Fibroblast of skin of back (primary cell): ENCODE results near the gene CAMK1D.

Source experiments
- DNase-seq: peaks from one replicate; pipeline ENCODE4 v3.0.0-alpha.2; 2013

CAMK1D gene

GRCh38 chr10:12600652-12601051, 251.3 kb downstream of the CAMK1D start:
- DNase-seq = no peak

GRCh38 chr10:12602521-12602920, 253.2 kb downstream of the CAMK1D start:
- DNase-seq = no peak

- no peak for DNase-seq
Measured at GRCh38 chr10:12603766-12604470, 254.6 kb downstream of the CAMK1D start.

- DNase-seq = peak; percentile 33
Measured at GRCh38 chr10:12605580-12606405, 256.4 kb downstream of the CAMK1D start.

- DNase-seq = no peak
Measured at GRCh38 chr10:12606461-12606860, 257.1 kb downstream of the CAMK1D start.

- no peak for DNase-seq
Measured at GRCh38 chr10:12608761-12609160, 259.4 kb downstream of the CAMK1D start.

GRCh38 chr10:12609435-12609834, 260.1 kb downstream of the CAMK1D start:
- no peak for DNase-seq

GRCh38 chr10:12613136-12613535, 263.8 kb downstream of the CAMK1D start:
- DNase-seq = no peak

GRCh38 chr10:12614177-12614995, 265.0 kb downstream of the CAMK1D start:
- DNase-seq = no peak

GRCh38 chr10:12615296-12616220, 266.2 kb downstream of the CAMK1D start:
- no peak for DNase-seq

GRCh38 chr10:12617191-12618175, 268.1 kb downstream of the CAMK1D start:
- DNase-seq = no peak

GRCh38 chr10:12622016-12622415, 272.7 kb downstream of the CAMK1D start:
- DNase-seq = no peak

- no peak for DNase-seq
Measured at GRCh38 chr10:12622691-12623090, 273.3 kb downstream of the CAMK1D start.

GRCh38 chr10:12625393-12626023, 276.2 kb downstream of the CAMK1D start:
- no peak for DNase-seq

GRCh38 chr10:12628153-12628552, 278.8 kb downstream of the CAMK1D start:
- DNase-seq = no peak

GRCh38 chr10:12628964-12629766, 279.8 kb downstream of the CAMK1D start:
- no peak for DNase-seq

- no peak for DNase-seq
Measured at GRCh38 chr10:12629767-12630165, 280.4 kb downstream of the CAMK1D start.

GRCh38 chr10:12631216-12631615, 281.9 kb downstream of the CAMK1D start:
- peak; percentile 19 for DNase-seq
